ENCODE measurements around the gene NDE1. TPM values are rescaled to one million over a fixed set of nuclear protein-coding genes. Genes with fewer than 3 reads are reported as not detected.

NDE1 gene
- total RNA-seq, 4 donors from 2014 or later = 22.9 to 73.5 (median 38.8) TPM

- 87 to 91% methylated on average over 18 of the region's 18 CpGs for WGBS, 2 donors
- no peak overlapping the region for H3K27ac ChIP-seq
- no peak overlapping the region for H3K4me3 ChIP-seq
- no peaks in the 10 kb centered on the region for H3K27me3 ChIP-seq
- TF ChIP-seq EP300 (IDR thresholded peaks at IDR 0.05) (no peak), POLR2A (IDR thresholded peaks at IDR 0.05) (no peak)
- TF ChIP-seq, protein P1, sequence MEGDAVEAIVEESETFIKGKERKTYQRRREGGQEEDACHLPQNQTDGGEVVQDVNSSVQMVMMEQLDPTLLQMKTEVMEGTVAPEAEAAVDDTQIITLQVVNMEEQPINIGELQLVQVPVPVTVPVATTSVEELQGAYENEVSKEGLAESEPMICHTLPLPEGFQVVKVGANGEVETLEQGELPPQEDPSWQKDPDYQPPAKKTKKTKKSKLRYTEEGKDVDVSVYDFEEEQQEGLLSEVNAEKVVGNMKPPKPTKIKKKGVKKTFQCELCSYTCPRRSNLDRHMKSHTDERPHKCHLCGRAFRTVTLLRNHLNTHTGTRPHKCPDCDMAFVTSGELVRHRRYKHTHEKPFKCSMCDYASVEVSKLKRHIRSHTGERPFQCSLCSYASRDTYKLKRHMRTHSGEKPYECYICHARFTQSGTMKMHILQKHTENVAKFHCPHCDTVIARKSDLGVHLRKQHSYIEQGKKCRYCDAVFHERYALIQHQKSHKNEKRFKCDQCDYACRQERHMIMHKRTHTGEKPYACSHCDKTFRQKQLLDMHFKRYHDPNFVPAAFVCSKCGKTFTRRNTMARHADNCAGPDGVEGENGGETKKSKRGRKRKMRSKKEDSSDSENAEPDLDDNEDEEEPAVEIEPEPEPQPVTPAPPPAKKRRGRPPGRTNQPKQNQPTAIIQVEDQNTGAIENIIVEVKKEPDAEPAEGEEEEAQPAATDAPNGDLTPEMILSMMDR (IDR thresholded peaks at IDR 0.05) = no peak
- peaks cover 0 to 93% (median 5%) of the 10 kb centered on the region in 3 donors for H3K36me3 ChIP-seq
- H3K9me3 ChIP-seq = peaks cover 0 to 8% (median 0%) of the 10 kb centered on the region in 4 donors
- DNase-seq (ENCODE audit: low spot score in 2 of 2) = no peak
- H3K4me1 ChIP-seq = no peaks in the 10 kb centered on the region
Measured at GRCh38 chr16:15737140-15737644, 87.1 kb downstream of the NDE1 start.

GRCh38 chr16:15739464-15739863 lies 89.4 kb downstream of the NDE1 start:
- Histone ChIP-seq H3K36me3 (peaks cover 0 to 92% (median 5%) of the 10 kb centered on the region in 3 donors), H3K4me1 (no peaks in the 10 kb centered on the region), H3K27me3 (no peaks in the 10 kb centered on the region), H3K27ac (no peak overlapping the region), H3K9me3 (peaks cover 0 to 8% (median 0%) of the 10 kb centered on the region in 4 donors), H3K4me3 (no peak overlapping the region)
- WGBS, 2 donors = 93 to 98% methylated on average over 2 of the region's 2 CpGs
- TF ChIP-seq, protein P1 (IDR thresholded peaks at IDR 0.05) = no peak
- TF ChIP-seq EP300 (IDR thresholded peaks at IDR 0.05) = no peak
- DNase-seq (ENCODE audit: low spot score in 2 of 2) = no peak

- DNase-seq (ENCODE audit: low spot score in 2 of 2) = no peak
- H3K9me3 ChIP-seq = peaks cover 0 to 8% (median 0%) of the 10 kb centered on the region in 4 donors
- H3K4me1 ChIP-seq = peaks cover 0 to 5% (median 0%) of the 10 kb centered on the region in 4 donors
- TF ChIP-seq EP300 (IDR thresholded peaks at IDR 0.05) (no peak), POLR2A (IDR thresholded peaks at IDR 0.05) (no peak)
- TF ChIP-seq, protein P1 (IDR thresholded peaks at IDR 0.05) = no peak
- peaks cover 0 to 93% (median 5%) of the 10 kb centered on the region in 3 donors for H3K36me3 ChIP-seq
- H3K27me3 ChIP-seq = no peaks in the 10 kb centered on the region
- H3K27ac ChIP-seq = no peak overlapping the region
- WGBS, 2 donors = 83 to 87% methylated on average over 6 of the region's 6 CpGs
- no peak overlapping the region for H3K4me3 ChIP-seq
Measured at GRCh38 chr16:15739950-15740349, 89.9 kb downstream of the NDE1 start.

- 93 to 96% methylated on average over 13 of the region's 13 CpGs for WGBS, 2 donors
- Histone ChIP-seq H3K9me3 (peaks cover 0 to 8% (median 0%) of the 10 kb centered on the region in 4 donors), H3K4me3 (no peak overlapping the region), H3K36me3 (peaks cover 0 to 89% (median 0%) of the 10 kb centered on the region in 3 donors), H3K27ac (no peak overlapping the region), H3K27me3 (no peaks in the 10 kb centered on the region), H3K4me1 (peaks cover 0 to 5% (median 0%) of the 10 kb centered on the region in 4 donors)
- TF ChIP-seq POLR2A (IDR thresholded peaks at IDR 0.05) (no peak), EP300 (IDR thresholded peaks at IDR 0.05) (no peak)
- TF ChIP-seq, protein P1 (IDR thresholded peaks at IDR 0.05) = no peak
- DNase-seq (ENCODE audit: low spot score in 2 of 2) = no peak
Measured at GRCh38 chr16:15741207-15741871, 91.3 kb downstream of the NDE1 start.

DNA sequence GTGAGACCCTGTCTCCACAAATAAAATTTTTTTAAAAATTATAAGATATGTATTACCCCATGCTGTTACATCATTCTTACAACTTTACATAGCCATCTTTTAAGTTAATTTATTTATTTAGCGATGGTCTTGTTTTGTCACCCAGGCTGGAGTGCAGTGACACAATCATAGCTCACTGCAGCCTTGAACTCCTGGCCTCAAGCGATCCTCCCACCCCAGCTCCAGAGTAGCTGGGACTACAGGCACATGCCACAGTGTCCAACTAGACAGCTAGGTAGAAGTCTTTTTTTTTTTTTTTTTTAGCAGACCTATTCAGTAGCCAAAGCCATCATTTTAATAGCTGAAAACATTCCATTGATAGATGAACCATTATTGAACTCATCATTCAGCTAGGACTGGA lies 92.7 kb downstream of the NDE1 start:
- Histone ChIP-seq H3K36me3 (peaks cover 0 to 88% (median 0%) of the 10 kb centered on the region in 3 donors), H3K4me1 (peaks cover 0 to 5% (median 0%) of the 10 kb centered on the region in 4 donors), H3K4me3 (no peak overlapping the region), H3K27me3 (no peaks in the 10 kb centered on the region), H3K27ac (no peak overlapping the region), H3K9me3 (peaks cover 0 to 8% (median 0%) of the 10 kb centered on the region in 4 donors)
- TF ChIP-seq, protein P1 (IDR thresholded peaks at IDR 0.05) = no peak
- TF ChIP-seq EP300 (IDR thresholded peaks at IDR 0.05) (no peak), POLR2A (IDR thresholded peaks at IDR 0.05) (no peak)
- WGBS, 2 donors = 96 to 97% methylated on average over 2 of the region's 2 CpGs
- no peak for DNase-seq (ENCODE audit: low spot score in 2 of 2)
